NK-92 (cell line): ENCODE data around the gene PROM1.

Experiments used
- DNase-seq: peaks from one replicate; lab custom pipeline; 2025; ENCODE audit not compliant: unreplicated experiment; lab: John Stamatoyannopoulos, UW

PROM1 gene

DNA sequence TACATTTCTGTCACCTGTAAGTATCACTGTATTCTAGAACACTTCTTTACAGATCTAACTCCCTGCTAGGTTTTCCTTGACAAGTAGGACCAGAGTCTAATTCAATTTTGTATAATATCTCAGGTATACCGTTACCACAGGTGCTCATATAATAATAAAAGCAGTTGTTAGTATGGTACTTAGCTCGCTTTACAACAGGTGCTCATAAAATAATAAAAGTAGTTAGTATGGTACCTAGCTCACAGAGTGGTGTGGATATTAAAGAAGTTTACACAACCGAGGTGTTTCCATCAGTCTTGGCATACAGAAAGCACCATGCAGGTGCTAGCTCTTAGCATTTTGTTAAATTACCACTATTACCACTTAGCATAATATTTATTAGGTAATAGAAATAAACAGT lies 88.0 kb downstream of the PROM1 start:
- no peak for DNase-seq

DNA sequence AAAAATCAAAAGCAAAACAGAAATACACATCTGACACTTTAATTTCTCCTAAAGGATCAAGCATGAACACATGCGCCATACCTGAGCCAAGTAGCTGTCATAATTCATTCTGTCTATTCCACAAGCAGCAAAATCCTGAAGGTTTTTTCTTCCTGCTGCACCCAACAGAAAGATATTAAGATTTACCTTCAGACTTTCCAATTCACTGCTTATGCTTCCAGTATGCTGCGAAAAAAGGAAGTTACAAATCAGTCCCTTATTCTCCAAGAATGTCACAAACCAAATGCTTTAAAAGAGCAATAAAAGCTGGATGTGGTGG lies 91.7 kb downstream of the PROM1 start:
- no peak for DNase-seq

DNA sequence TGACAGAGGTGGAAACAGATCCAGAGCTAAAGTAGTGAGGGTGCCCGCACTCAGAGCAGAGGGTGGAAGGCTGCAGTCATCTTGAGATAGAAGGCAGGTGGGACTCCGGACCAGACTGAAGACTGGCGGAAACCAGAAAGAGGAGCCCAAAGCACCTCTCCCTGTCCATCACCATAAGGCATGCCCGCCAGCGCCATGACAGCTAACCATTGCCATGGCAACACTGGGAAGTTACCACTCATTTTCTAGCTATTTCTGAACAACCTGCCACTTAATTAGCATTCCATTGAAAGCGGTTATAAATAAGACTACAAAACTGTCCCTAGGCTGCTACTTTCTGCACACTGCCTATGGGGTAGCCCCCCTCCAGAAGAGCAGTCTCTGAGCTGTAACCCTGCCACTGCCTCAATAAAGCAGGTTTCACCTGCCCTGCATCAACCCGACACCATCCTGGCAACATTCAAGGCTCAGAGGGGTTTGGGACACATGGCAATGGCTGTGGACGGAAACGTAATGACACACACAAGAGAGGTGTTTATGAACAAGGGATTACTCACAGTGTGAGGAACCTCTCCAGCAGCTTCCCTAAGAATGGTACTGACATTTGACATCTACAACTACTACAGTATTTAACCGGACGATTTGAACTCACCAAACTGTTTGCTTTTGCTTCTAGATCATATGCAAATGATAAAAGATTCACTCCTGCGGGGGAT lies 93.1 kb downstream of the PROM1 start:
- DNase-seq, result no peak

DNA sequence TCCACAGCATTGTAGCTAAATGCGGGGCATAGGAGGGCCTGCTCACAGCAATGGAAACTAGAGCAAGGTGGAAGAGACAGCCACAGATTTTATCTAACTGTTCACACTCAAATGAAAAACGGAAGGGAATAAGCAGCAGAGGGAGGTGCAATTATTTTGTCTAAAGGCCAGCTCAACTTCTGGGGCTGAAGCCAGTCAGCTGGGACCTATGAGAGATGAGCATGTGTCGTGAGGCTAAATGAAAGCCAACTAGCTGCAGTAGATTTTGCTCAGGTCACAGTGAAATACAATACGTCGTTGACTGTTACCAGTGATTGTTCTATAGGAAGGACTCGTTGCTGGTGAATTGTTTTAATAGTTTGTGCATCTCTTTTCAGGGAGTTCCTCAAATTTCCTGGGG lies 94.4 kb downstream of the PROM1 start:
- DNase-seq, result no peak

DNA sequence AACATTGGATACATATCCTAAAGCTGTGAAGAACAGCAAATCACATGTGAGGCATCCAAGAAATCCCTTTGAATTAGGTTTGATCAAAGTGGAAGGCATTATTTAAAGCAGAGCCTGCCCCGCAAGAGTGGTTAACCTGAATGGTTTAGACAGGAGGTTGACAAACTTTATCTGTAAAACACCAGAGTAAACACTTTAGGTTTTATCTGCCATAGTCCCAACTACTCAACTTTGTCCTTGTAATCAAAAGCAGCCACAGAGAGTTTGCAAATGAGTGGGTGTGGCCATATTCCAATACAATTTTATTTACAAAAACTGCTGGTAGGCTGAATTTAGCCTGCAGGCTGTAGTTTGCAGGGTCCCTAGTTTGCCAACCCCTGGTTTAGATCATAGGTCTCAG lies 95.6 kb downstream of the PROM1 start:
- DNase-seq, result no peak

DNA sequence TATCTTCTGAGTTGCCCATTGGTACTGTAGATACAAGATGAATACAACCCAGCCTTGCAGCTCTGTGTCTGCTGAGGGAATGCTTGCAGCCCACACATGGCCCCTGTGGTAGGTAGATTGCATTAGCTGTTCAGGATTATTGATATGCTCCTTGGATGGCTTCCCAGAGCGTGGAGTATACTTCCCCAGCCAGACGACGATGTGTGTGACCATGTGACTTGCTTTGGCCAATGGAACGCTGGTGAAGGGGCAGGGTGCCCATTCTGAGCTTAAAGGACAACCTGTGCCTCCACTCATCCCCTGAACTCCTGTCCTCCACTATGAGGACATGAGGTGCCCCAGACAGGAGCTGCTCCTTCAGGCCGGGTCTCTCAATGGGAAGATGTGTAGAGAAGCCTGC lies 96.9 kb downstream of the PROM1 start:
- no peak for DNase-seq

DNA sequence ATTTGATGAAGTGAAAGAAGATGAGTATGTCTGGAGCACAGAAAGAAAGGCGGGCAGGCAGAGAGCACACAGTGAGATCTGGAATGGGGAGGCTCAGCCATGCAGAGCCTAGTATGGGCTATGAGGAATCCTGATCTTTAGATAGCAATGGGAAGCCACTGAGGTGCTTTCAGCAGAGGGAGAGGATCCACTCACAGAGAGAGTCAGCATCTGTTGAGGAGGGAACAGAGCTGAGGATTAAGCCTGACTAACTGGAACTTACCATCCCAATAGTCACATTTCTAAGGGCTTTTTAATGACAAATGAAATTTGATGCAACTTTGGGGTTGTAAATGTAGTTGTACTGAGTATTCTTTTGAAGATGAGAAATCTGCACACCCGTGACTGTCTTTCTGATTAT lies 100.2 kb downstream of the PROM1 start:
- DNase-seq, result no peak

DNA sequence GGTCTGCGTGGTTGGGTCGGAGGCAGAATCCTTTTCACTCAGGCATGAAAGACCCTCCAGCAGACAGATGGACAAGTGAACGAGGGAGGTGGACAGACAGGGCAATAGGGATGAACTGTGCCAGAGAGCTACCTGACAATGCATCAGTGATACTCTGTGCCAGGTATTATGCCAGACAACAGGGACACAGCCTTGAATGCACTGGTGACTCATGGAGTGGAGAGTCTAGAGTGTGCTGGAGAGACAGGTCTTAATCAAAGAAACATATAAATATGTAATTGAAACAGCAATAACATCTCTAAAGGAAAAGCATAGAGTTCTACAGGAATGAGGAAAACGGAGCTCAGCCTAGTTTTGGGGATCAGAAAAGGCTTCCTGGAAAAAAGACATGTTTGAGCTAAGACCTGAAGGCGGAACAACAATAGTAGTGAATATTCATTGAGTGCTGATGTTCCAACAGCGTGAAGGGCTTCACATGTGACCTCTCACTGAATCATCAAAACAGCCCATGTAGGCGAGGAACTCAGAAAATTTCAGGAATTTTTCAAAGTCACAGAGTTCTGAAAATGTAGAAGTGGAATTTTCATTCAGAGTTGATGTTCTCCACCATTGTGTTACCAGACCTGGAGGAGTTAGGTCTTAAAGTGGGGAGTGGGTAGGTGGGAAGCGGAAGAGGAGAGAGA lies 100.8 kb downstream of the PROM1 start:
- DNase-seq, result no peak

DNA sequence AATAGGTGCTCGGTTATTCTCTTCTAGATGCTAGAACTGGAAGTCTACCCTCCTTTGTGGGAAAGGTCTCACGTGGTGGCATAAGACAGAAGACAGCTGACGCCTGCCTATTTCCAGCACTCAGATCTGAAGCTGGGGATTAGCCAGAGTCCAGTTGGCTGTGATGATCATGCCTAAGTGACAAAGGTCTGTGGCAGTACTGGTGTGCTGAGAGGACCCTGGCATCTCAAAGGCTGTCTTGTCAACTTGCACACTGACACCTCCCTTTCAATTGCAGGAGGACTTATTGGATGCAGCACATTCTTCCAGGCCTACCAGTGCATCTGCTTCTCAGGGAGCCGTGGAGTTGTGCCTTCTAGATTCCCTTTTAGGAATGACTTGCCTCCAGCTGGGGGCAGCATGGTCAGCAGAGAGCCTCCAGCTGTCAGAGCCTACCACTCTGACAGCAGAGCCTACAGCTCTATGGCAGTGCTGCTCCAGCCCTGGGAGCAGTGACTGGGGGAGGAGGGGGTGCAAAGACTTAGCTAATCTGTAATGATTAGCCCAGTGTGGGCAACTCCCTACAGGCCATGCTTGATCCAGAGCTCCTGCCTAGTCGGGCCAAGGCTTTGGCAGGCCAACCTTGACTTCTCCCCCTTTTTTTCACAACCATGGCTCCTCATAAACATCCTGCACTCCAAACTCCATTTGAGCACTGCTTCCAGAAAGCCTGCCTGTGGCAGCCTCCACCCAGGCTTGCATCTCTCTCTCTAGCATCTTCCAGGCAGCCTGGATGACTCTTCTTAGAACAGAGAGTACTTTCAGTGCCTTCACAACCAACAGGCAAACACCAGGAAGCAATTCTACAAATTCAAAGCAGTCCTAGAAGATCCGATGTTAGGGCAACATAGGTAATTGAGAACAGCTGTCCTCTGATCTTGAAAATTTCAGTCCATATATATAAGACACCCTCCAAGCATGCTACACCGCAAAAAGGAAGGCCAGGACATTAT lies 107.1 kb downstream of the PROM1 start:
- no peak for DNase-seq

DNA sequence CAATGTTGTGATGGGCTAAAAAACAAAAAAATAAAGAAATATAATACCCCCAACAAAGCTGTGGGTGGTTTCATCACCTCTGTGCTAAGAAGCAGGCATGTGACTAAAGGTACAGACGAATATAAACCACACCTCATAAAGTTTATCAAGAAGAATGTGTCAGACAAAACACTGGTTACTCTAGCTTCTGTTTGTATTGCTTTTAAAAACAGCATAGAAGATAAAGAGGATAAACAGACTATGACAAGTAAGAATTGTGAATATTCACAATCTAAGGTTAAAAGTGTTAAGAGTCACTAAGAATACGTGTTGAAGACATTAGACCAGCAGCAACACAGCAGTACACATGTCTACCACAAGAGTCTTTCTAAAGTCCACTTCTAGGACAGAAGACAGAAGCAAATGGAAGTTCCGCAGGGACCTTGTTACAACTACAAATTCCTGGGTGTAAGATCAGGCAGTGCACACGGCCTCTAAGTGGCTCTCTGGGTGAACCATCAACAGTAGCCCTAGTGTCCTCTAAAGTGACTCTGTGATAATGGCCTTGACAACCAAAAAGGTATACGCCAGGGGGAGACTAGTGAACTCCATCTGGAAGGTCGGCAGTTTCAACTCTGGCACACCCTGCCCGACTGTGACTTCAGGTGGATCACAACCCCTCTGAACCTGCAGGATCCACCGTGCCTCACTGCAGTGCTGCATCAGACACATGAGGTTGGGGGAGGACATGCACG lies 112.6 kb downstream of the PROM1 start:
- DNase-seq, result no peak

DNA sequence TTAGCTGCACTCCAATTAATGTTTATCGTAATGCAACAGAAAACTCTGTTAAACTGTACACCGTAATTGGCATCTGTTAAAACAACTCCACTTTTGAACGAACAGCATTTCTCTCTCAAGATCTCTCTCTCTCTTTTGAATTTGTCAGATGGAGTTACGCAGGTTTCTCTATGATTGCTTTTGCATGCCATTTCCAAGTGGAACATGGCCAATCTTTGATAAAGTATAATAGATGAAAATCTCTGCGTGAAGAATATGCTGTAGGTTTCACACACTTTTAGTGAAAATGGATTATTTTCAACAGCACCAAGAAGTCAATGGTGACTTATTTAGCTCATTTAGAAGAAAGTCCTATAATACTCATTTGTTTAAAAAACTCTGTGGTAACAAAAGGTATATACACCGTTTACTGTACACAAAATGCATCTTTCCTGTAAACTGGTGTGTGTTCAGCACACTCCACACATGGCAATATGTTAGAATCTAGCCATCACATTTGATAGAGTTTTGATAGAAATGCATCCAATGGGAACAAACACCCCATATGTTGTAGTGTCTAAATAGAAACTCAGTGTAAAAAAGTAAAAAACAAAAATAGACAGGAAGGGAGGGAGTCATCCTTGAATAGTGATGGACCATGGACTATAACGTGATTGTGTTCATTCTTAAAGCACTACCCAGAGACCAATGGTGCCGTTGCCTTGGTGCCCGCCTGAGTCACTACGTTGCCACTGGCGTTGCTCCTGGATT lies 115.1 kb downstream of the PROM1 start:
- no peak for DNase-seq

DNA sequence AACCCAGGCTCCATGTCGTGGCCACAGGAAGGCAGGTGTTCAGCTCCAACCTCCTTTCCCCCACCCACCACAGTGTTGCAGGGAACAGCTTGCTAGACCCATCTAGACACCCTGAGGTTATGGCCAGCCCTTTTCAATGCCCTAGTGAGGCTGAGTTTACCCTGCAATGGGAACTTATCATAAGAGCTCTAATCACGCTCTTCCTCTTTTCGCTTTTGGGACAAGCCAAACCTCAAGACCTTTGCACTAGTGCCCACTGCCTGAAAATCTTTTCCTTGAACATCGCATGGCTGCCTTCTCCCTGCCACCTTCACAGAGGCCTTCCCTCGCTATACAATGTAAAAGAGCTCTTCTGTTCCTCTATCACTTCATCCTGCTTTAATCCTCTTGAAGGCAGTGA lies 118.5 kb downstream of the PROM1 start:
- DNase-seq, result no peak

DNA sequence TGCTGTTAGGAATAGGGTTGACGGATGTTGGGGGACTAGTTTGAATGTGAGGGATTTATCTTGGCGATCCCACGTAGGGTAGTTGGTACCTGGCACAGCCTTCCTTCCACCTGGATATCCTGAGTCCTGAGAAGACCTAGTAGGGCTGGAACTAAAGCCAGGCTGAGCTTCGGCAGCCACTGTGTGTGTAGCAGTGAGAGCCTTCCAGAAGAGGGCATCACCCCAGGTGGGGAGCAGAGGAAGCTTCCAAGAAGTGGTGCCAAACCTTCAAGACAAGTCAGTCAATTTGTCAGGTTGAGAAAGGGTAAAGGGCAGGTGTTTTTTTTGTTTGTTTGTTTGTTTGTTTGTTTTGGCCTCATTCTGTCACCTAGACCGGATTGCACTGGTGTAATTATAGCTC lies 119.7 kb downstream of the PROM1 start:
- no peak for DNase-seq

DNA sequence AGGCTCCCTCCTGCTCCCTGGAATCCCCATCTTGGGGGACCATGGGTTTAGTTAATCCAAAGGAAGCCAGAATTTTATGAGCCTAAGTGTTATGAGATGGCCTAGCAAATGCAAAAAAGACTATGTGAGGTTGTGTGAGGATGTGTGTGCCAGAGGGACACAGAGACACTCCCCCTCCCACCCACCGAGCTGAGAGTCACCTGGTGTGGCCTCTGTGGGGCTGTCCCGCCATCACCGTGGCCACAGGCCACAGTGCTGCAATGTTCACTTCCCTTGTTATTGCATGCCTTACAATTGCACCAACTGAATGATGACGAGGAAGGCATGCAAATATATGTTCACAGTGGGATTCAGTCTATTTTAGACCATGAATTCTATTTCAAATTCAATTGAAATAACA lies 120.2 kb downstream of the PROM1 start:
- no peak for DNase-seq

DNA sequence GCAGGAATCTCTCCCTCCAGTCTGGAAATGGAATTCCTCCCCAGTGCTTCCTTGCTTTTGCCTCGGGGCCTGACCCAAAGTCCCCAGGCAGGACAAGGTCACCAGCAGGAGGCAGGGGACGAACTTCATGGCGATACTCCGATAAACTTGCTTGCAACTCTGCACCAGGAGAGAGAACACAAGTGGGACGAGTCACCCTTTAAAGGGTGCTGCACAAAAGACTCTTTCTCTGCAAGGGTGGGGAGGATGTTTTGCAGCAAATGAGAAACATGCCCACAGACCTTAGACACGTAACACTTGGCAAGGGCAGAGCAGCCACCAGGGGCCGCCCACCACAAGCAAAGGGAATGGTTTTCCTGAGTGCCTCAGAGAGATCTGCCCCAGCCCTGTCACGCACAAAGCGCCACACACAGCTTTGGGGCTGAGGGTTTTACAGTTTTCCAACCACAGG lies 120.8 kb downstream of the PROM1 start, which contains the start of gene FGFBP2:
FGFBP2 (minus strand) TSS at position 175 of the 451 bp plus-strand sequence; CDS start at position 129, 46 bp downstream.
- no peak for DNase-seq

DNA sequence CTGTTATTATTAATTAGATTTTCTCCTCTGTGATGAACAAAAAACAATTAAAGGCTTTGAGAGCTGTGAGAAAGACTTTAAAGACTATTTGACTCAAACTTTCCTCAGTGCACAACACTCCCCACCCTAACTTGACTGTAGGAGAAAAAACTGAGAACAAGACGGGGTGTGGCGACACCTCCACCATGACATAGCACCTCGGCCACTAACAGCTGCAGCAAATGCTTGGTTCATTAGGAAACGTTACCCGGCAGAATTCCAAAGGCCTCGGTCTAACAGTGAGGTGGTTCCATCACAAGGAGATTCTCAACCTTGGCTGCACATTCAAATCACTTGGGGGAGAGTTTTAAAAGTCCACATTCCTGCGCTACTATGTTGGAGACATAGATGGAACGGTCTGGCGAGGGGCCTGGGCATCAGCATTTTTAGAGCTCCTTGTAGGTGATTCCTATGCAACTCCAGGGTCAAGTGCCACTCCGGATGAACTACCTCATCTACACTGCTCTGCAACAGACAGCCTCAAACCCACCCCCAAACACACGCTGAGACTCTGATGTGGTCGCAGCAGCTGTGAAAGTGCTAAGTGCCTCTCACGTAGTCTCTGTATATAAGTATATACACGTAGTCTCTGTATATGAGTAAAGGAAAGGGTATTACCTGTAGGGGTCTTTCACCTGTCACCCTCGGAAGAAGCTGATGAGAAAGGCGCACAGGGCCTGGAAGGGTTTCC lies 121.9 kb downstream of the PROM1 start:
- DNase-seq, result no peak

DNA sequence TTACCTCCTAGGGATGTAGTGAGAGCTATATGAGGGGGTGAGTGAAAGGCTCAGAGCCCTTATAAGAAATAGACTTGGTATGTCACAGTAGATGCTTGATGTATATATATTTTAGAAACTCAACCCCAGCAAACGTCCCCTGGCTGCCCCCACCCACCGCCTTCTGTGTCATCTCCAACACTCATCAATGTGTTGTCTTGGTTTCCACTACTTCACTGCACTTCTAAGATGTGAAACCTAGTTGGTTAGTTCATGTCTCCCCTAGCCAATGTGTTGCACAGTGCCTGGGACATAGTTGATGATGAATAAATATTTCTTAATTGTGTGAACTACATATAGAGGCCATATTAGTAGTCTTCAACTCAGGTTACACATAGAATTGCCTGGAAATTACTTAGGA lies 125.3 kb downstream of the PROM1 start:
- DNase-seq, result no peak

DNA sequence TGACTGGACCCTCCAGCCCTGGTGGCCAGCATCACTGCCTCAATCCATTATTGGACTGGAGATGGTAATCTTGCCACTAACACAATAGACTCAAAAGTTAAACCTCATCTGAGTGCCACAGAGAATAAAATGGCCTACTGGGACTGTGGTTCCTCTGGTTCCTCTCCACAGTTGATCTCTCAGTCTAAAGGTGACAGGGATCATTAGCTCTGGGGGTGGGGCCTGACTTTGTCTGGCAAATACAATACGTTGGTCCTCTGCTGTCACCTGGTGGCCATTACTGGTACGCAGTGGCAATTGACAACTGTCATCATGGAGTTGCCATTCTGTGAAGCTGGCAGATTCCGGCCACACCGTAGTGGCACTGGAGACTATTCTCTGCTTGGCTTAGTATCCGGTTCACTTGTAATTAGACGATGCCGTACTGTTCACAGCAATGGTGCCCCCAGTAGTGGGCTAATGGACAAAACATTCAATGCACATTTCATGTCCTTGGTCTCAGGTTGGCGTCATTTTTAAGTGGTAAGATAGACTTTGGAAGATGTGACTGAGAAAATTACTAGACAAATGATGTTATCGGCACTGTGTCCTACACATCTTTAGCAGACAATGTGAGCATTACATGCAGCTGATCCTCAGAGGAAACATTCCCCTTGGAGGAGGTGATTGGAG lies 127.5 kb downstream of the PROM1 start:
- no peak for DNase-seq

DNA sequence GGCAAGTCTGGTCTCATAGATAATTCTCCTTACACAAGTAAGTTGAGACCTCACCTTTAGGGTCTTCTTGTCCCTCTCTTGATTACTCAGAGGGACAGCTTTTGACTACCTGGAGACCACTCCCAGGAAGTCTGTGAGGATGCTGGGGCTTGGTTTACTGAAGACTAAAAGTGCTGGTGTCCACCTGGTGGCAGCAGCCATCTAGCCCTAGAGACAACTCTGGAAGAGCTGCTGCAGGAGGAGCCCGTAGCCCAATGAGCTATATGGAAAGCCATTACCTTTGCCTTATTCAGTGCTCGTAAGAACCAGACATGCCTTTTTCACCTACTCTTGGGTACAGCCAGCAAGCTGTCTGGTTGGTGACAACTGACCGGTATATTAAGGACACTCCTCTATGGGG lies 128.2 kb downstream of the PROM1 start:
- no peak for DNase-seq
